ENCODE results near the gene DENR. TPM values are rescaled to one million over a fixed set of nuclear protein-coding genes. Genes with fewer than 3 reads are reported as not detected.

DENR gene
- total RNA-seq, 2 experiments from 2014 or later, result 56.3 to 57.2 TPM

GRCh38 chr12:122785503-122785902, 32.9 kb downstream of the DENR start:
- no peak for TF ChIP-seq CTCF (IDR thresholded peaks at IDR 0.05)
- H3K36me3 Mint-ChIP-seq (ENCODE audit: low read depth), result no peaks in the 10 kb centered on the region
- no peaks in the 10 kb centered on the region for H3K4me1 Mint-ChIP-seq (ENCODE audit: low read depth)
- ChIA-PET CTCF (interaction anchor here (1.7 kb wide), 1 partner anchor 8 kb away, joined by 8 read pairs; no protein-coding TSS in a partner anchor), POLR2A (no interaction called here)
- H3K9me3 Mint-ChIP-seq, result no peaks in the 10 kb centered on the region
- H3K27me3 Mint-ChIP-seq, result no peaks in the 10 kb centered on the region
- intact Hi-C loops (cut with micrococcal nuclease), result no loop called here
- DNase-seq (no peak), ATAC-seq (no peak)
- no peak overlapping the region for H3K4me3 Mint-ChIP-seq
- no peak overlapping the region for H3K27ac Mint-ChIP-seq

GRCh38 chr12:122788387-122788786, 35.8 kb downstream of the DENR start:
- Mint-ChIP-seq H3K4me3 (no peak overlapping the region), H3K27ac (no peak overlapping the region), H3K4me1 (ENCODE audit: low read depth) (no peaks in the 10 kb centered on the region), H3K27me3 (no peaks in the 10 kb centered on the region), H3K36me3 (ENCODE audit: low read depth) (no peaks in the 10 kb centered on the region), H3K9me3 (no peaks in the 10 kb centered on the region)
- intact Hi-C loops (cut with micrococcal nuclease), result no loop called here
- ChIA-PET CTCF (no interaction called here), POLR2A (no interaction called here)
- ATAC-seq (no peak), DNase-seq (no peak)
- TF ChIP-seq CTCF (IDR thresholded peaks at IDR 0.05), result no peak

GRCh38 chr12:122789637-122790036, 37.0 kb downstream of the DENR start:
- H3K27ac Mint-ChIP-seq, result no peak overlapping the region
- ChIA-PET CTCF (interaction anchor here (1.5 to 1.6 kb wide), 2 partner anchors 9 to 12 kb away, joined by 4 to 5 read pairs; no protein-coding TSS in a partner anchor), POLR2A (interaction anchor here (0.9 kb wide), 1 partner anchor 8 kb away, joined by 3 read pairs; no protein-coding TSS in a partner anchor)
- intact Hi-C loops (cut with micrococcal nuclease), result loop anchor here (5.0 kb wide), 1 partner anchor 163 kb away; no protein-coding TSS in a partner anchor
- H3K27me3 Mint-ChIP-seq, result no peaks in the 10 kb centered on the region
- no peaks in the 10 kb centered on the region for H3K9me3 Mint-ChIP-seq
- ATAC-seq (no peak), DNase-seq (no peak)
- peaks cover 2% of the 10 kb centered on the region for H3K4me1 Mint-ChIP-seq (ENCODE audit: low read depth)
- no peak for TF ChIP-seq CTCF (IDR thresholded peaks at IDR 0.05)
- H3K4me3 Mint-ChIP-seq, result no peak overlapping the region
- H3K36me3 Mint-ChIP-seq (ENCODE audit: low read depth), result no peaks in the 10 kb centered on the region

- intact Hi-C loops (cut with micrococcal nuclease), result loop anchor here (5.0 kb wide), 1 partner anchor 162 kb away; no protein-coding TSS in a partner anchor
- no peaks in the 10 kb centered on the region for H3K27me3 Mint-ChIP-seq
- CTCF ChIA-PET, result interaction anchor here (0.9 to 1.6 kb wide), 3 partner anchors 13 to 161 kb away, joined by 3 to 5 read pairs (median 4); no protein-coding TSS in a partner anchor
- peaks cover 2% of the 10 kb centered on the region for H3K4me1 Mint-ChIP-seq (ENCODE audit: low read depth)
- H3K4me3 Mint-ChIP-seq, result no peak overlapping the region
- DNase-seq (no peak), ATAC-seq (no peak)
- TF ChIP-seq CTCF (IDR thresholded peaks at IDR 0.05), result no peak
- H3K27ac Mint-ChIP-seq, result no peak overlapping the region
- no peaks in the 10 kb centered on the region for H3K9me3 Mint-ChIP-seq
- POLR2A ChIA-PET, result interaction anchor here (0.9 kb wide), 1 partner anchor 9 kb away, joined by 3 read pairs; no protein-coding TSS in a partner anchor
- no peaks in the 10 kb centered on the region for H3K36me3 Mint-ChIP-seq (ENCODE audit: low read depth)
These were observed 37.9 kb downstream of the DENR start for GRCh38 chr12:122790393-122791075.

GRCh38 chr12:122793685-122794106, 41.1 kb downstream of the DENR start:
- H3K4me1 Mint-ChIP-seq (ENCODE audit: low read depth), result peaks cover 2% of the 10 kb centered on the region
- H3K27me3 Mint-ChIP-seq, result no peaks in the 10 kb centered on the region
- H3K4me3 Mint-ChIP-seq, result no peak overlapping the region
- ChIA-PET CTCF (interaction anchor here (0.6 to 3.5 kb wide), 68 partner anchors 8 to 500 kb away, joined by 3 to 38 read pairs (median 4); partner anchors contain the start of gene OGFOD2), POLR2A (interaction anchor here (0.6 kb wide), 1 partner anchor 290 kb away, joined by 3 read pairs; no protein-coding TSS in a partner anchor)
- no peak overlapping the region for H3K27ac Mint-ChIP-seq
- ATAC-seq (peak; percentile 75), DNase-seq (peak; percentile 9)
- no peaks in the 10 kb centered on the region for H3K9me3 Mint-ChIP-seq
- peak; percentile 74 for TF ChIP-seq CTCF (IDR thresholded peaks at IDR 0.05)
- H3K36me3 Mint-ChIP-seq (ENCODE audit: low read depth), result no peaks in the 10 kb centered on the region
- intact Hi-C loops (cut with micrococcal nuclease), result loop anchor here (5.0 kb wide), 1 partner anchor 159 kb away; no protein-coding TSS in a partner anchor
